Astrocyte (in vitro differentiated cells and primary cell): ENCODE data around the gene CBR4. TPM values are rescaled to one million over a fixed set of nuclear protein-coding genes. Genes with fewer than 3 reads are reported as not detected.

Experiments used
- DNase-seq: peaks from one replicate; pipeline ENCODE4 v3.0.0-alpha.2; 2010; ENCODE audit warnings: low read depth
- FAIRE-seq: peaks from 2 replicates; lab custom pipeline; 2011; peaks lifted over from hg19 to GRCh38; lab: Jason Lieb, UNC
- H2AFZ ChIP-seq: 2 replicates; pipeline ENCODE4 v1.6.0; 2012; ENCODE audit warnings: low read depth, low read length, inconsistent platforms
- H3K27ac ChIP-seq: 2 replicates; pipeline ENCODE4 v1.5.1; 2011; ENCODE audit warnings: low read depth, low read length, inconsistent platforms
- H3K27me3 ChIP-seq: 2 replicates; pipeline ENCODE4 v1.6.0; 2011; ENCODE audit warnings: low read length, inconsistent platforms; ENCODE audit not compliant: insufficient read depth
- H3K36me3 ChIP-seq: 2 replicates; pipeline ENCODE4 v1.5.1; 2011; ENCODE audit warnings: low read length, inconsistent platforms; ENCODE audit not compliant: insufficient read depth
- H3K4me1 ChIP-seq: 2 replicates; pipeline ENCODE4 v1.5.1; 2011; ENCODE audit warnings: low read length, inconsistent platforms; ENCODE audit not compliant: insufficient read depth
- H3K4me2 ChIP-seq: 2 replicates; pipeline ENCODE4 v1.6.0; 2012; ENCODE audit warnings: low read length, inconsistent platforms
- H3K4me3 ChIP-seq: 2 replicates; pipeline ENCODE4 v1.5.1; 2011; ENCODE audit warnings: low read depth, mild to moderate bottlenecking, low read length, inconsistent platforms; ENCODE audit not compliant: insufficient read depth
- H3K79me2 ChIP-seq: 2 replicates; pipeline ENCODE4 v1.6.0; 2012; ENCODE audit warnings: mild to moderate bottlenecking, low read length, inconsistent platforms; ENCODE audit not compliant: insufficient read depth
- H3K9ac ChIP-seq: 2 replicates; pipeline ENCODE4 v1.6.0; 2012; ENCODE audit warnings: mild to moderate bottlenecking, low read length, inconsistent platforms
- H3K9me3 ChIP-seq: 2 replicates; pipeline ENCODE4 v1.5.1; 2012; ENCODE audit warnings: low read depth, mild to moderate bottlenecking, low read length, inconsistent platforms; ENCODE audit not compliant: insufficient read depth
- H4K20me1 ChIP-seq: 2 replicates; pipeline ENCODE4 v1.6.0; 2012; ENCODE audit warnings: low read length, inconsistent platforms; ENCODE audit not compliant: insufficient read depth
- H3K27ac Mint-ChIP-seq: one replicate; pipeline ENCODE4 v1.8.0; 2021; ENCODE audit warnings: mild to moderate bottlenecking, mixed read lengths; ENCODE audit not compliant: unreplicated experiment
- H3K27me3 Mint-ChIP-seq: one replicate; pipeline ENCODE4 v1.8.0; 2021; ENCODE audit warnings: low read depth, mixed read lengths; ENCODE audit not compliant: unreplicated experiment
- H3K36me3 Mint-ChIP-seq: one replicate; pipeline ENCODE4 v1.8.0; 2021; ENCODE audit warnings: low read depth, mixed read lengths; ENCODE audit not compliant: unreplicated experiment
- H3K4me1 Mint-ChIP-seq: one replicate; pipeline ENCODE4 v1.8.0; 2021; ENCODE audit warnings: low read depth, mixed read lengths; ENCODE audit not compliant: unreplicated experiment
- H3K4me3 Mint-ChIP-seq: one replicate; pipeline ENCODE4 v1.8.0; 2021; ENCODE audit warnings: mild to moderate bottlenecking, moderate library complexity, mixed read lengths; ENCODE audit not compliant: unreplicated experiment
- H3K9me3 Mint-ChIP-seq: one replicate; pipeline ENCODE4 v1.8.0; 2021; ENCODE audit warnings: mild to moderate bottlenecking, mixed read lengths; ENCODE audit not compliant: unreplicated experiment
- EZH2 ChIP-seq: IDR thresholded peaks from 2 replicates; pipeline ENCODE4 v1.6.1; 2012; ENCODE audit warnings: mild to moderate bottlenecking, low read length, inconsistent platforms; ENCODE audit not compliant: insufficient read depth
- total RNA-seq: library from RNA; stranded (reverse); gene quantifications from 2 replicates; pipeline ENCODE4 v1.2.1, GENCODE V29; 2021
- TF ChIP-seq, protein P1 (sequence below): IDR thresholded peaks from 2 replicates; pipeline ENCODE4 v1.5.1; 2011; ENCODE audit warnings: low read depth, mild to moderate bottlenecking, inconsistent platforms, low read length, moderate library complexity; ENCODE audit not compliant: insufficient read depth

Gene CBR4
- total RNA-seq, 1 donor from 2014 or later = 16.8 TPM

DNA sequence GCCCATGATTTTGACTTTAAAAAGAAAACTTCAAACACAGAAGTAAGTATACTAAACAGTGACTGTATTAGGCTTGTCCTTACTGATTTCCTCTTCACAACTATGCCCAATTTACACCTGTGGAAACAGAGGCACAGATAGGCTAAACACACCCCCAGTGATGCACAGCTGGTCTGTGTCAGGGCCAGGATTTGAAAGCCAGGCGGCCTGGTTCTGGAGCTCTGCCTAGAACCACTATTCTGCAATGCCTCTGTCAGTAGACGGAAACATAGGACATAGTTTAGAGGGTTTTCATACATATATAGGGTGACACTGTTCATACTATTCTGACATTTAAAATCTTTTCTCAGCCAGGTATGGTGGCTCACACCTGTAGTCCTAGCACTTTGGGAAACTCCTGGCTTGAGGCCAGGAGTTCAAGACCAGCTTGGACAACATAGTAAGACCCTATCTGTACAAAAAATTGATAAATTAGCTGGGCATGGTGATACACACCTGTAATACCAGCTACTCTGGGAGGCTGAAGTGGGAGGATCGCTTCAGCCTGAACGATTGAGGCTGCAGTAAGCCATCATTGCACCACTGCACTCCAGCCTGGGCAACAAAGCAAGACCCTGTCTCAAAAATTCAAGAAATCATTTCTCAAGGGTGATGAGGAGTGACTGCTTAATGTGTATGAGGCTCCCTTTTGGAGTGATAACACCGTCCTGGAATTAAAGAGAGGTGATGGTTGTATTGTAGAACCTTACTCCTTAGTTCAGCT, 23.0 kb upstream of the CBR4 start:
- DNase-seq (no peak), FAIRE-seq (no peak)
- no peak overlapping the region for H3K4me2 ChIP-seq
- no peak overlapping the region for H2AFZ ChIP-seq
- H3K27me3 ChIP-seq = no peaks in the 10 kb centered on the region
- Mint-ChIP-seq H3K27me3 (no peaks in the 10 kb centered on the region), H3K4me3 (no peak overlapping the region), H3K9me3 (peaks cover 2% of the 10 kb centered on the region), H3K4me1 (peaks cover 2% of the 10 kb centered on the region), H3K27ac (no peak overlapping the region), H3K36me3 (no peaks in the 10 kb centered on the region)
- TF ChIP-seq, protein P1, sequence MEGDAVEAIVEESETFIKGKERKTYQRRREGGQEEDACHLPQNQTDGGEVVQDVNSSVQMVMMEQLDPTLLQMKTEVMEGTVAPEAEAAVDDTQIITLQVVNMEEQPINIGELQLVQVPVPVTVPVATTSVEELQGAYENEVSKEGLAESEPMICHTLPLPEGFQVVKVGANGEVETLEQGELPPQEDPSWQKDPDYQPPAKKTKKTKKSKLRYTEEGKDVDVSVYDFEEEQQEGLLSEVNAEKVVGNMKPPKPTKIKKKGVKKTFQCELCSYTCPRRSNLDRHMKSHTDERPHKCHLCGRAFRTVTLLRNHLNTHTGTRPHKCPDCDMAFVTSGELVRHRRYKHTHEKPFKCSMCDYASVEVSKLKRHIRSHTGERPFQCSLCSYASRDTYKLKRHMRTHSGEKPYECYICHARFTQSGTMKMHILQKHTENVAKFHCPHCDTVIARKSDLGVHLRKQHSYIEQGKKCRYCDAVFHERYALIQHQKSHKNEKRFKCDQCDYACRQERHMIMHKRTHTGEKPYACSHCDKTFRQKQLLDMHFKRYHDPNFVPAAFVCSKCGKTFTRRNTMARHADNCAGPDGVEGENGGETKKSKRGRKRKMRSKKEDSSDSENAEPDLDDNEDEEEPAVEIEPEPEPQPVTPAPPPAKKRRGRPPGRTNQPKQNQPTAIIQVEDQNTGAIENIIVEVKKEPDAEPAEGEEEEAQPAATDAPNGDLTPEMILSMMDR = no peak
- no peak for TF ChIP-seq EZH2
- no peak overlapping the region for H3K4me3 ChIP-seq
- no peaks in the 10 kb centered on the region for H3K9me3 ChIP-seq
- no peaks in the 10 kb centered on the region for H3K79me2 ChIP-seq
- H3K4me1 ChIP-seq = peaks cover 7% of the 10 kb centered on the region
- no peak overlapping the region for H3K27ac ChIP-seq
- no peaks in the 10 kb centered on the region for H4K20me1 ChIP-seq
- H3K9ac ChIP-seq = no peak overlapping the region
- H3K36me3 ChIP-seq = no peaks in the 10 kb centered on the region

DNA sequence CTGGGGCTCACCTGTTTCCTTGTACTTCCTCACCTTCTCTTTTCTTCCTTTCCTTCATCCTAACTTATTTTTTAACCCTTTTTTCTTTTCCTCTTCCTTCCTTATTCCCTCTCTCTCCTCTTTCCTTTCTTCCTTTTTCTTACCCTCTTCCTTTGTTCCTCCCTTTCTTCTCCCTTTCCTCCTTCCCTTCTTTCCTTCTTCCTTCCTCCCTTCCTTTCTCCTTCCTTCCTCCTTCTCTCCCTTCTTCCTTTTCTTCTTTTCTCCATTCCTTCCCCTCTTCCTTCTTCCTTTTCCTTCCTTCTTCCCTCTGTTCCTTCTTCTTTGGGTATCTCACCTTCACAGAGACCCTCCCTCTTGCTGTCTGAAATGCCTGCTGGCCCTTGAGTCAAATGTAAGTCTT, 22.1 kb upstream of the CBR4 start:
- H2AFZ ChIP-seq = no peak overlapping the region
- DNase-seq = no peak
- H3K4me3 ChIP-seq = no peak overlapping the region
- Mint-ChIP-seq H3K27ac (no peak overlapping the region), H3K4me1 (peaks cover 2% of the 10 kb centered on the region), H3K4me3 (no peak overlapping the region), H3K36me3 (no peaks in the 10 kb centered on the region), H3K9me3 (peaks cover 2% of the 10 kb centered on the region), H3K27me3 (no peaks in the 10 kb centered on the region)
- no peak overlapping the region for H3K9ac ChIP-seq
- H3K4me2 ChIP-seq = no peak overlapping the region
- H3K27ac ChIP-seq = no peak overlapping the region
- H4K20me1 ChIP-seq = no peaks in the 10 kb centered on the region
- H3K4me1 ChIP-seq = peaks cover 7% of the 10 kb centered on the region
- H3K79me2 ChIP-seq = no peaks in the 10 kb centered on the region
- no peaks in the 10 kb centered on the region for H3K27me3 ChIP-seq
- H3K36me3 ChIP-seq = no peaks in the 10 kb centered on the region
- no peak for FAIRE-seq
- H3K9me3 ChIP-seq = no peaks in the 10 kb centered on the region
- TF ChIP-seq, protein P1 = no peak
- TF ChIP-seq EZH2 = no peak

DNA sequence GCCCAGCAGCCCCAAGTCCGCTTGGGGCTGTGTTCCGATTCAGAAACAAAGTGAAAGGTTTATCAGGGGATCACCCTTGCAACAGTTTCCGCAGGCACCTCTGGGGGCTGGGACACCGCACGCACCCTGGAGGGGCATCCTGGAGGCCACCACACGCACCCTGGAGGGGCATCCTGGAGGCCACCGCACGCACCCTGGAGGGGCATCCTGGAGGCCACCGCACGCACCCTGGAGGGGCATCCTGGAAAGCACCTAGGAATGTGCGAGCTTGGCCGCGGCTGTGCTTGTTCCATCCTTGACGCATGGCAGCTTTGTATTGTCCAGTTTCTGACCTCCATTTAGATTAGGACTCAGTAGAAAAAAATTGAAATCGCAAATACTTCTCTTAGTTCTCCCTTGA, 21.3 kb upstream of the CBR4 start:
- Histone ChIP-seq H3K36me3 (no peaks in the 10 kb centered on the region), H3K9ac (no peak overlapping the region), H3K27me3 (no peaks in the 10 kb centered on the region), H3K4me3 (no peak overlapping the region), H3K9me3 (no peaks in the 10 kb centered on the region), H3K4me1 (peaks cover 7% of the 10 kb centered on the region), H3K27ac (no peak overlapping the region), H4K20me1 (no peaks in the 10 kb centered on the region), H3K4me2 (no peak overlapping the region), H2AFZ (no peak overlapping the region), H3K79me2 (no peaks in the 10 kb centered on the region)
- TF ChIP-seq EZH2 = no peak
- TF ChIP-seq, protein P1 = no peak
- no peak for FAIRE-seq
- Mint-ChIP-seq H3K4me1 (peaks cover 2% of the 10 kb centered on the region), H3K9me3 (peaks cover 2% of the 10 kb centered on the region), H3K27ac (no peak overlapping the region), H3K4me3 (no peak overlapping the region), H3K27me3 (no peaks in the 10 kb centered on the region), H3K36me3 (no peaks in the 10 kb centered on the region)
- DNase-seq = no peak
